Fibroblast of the aortic adventitia (primary cell): ENCODE data around the gene DDAH2. TPM values are rescaled to one million over a fixed set of nuclear protein-coding genes. Genes with fewer than 3 reads are reported as not detected.

Source experiments
- DNase-seq: peaks from one replicate; pipeline ENCODE4 v3.0.0-alpha.2; 2010; ENCODE audit warnings: low read depth
- H3K4me3 ChIP-seq: 2 replicates; pipeline ENCODE4 v1.5.1; 2011; ENCODE audit warnings: low read depth, mild to moderate bottlenecking, control low read depth, low read length, moderate library complexity
- small RNA-seq: library from RNA; depleted of rRNA; stranded (forward); fragments of <200 nt; gene quantifications from one replicate; pipeline ENCODE3, GENCODE V24; 2012
- total RNA-seq: library from RNA; depleted of rRNA; stranded (reverse); fragments of >200 nt; gene quantifications from 2 replicates; pipeline ENCODE4 v1.2.3, GENCODE V29; 2012; ENCODE audit warnings: low replicate concordance
- TF ChIP-seq, protein P1 (sequence below): IDR thresholded peaks from 2 replicates; pipeline ENCODE4 v1.5.1; 2011; ENCODE audit warnings: mild to moderate bottlenecking, low read length, control low read depth, inconsistent platforms; ENCODE audit not compliant: insufficient read depth

DDAH2 gene
- total RNA-seq, 1 donor: 70.5 TPM

DNA sequence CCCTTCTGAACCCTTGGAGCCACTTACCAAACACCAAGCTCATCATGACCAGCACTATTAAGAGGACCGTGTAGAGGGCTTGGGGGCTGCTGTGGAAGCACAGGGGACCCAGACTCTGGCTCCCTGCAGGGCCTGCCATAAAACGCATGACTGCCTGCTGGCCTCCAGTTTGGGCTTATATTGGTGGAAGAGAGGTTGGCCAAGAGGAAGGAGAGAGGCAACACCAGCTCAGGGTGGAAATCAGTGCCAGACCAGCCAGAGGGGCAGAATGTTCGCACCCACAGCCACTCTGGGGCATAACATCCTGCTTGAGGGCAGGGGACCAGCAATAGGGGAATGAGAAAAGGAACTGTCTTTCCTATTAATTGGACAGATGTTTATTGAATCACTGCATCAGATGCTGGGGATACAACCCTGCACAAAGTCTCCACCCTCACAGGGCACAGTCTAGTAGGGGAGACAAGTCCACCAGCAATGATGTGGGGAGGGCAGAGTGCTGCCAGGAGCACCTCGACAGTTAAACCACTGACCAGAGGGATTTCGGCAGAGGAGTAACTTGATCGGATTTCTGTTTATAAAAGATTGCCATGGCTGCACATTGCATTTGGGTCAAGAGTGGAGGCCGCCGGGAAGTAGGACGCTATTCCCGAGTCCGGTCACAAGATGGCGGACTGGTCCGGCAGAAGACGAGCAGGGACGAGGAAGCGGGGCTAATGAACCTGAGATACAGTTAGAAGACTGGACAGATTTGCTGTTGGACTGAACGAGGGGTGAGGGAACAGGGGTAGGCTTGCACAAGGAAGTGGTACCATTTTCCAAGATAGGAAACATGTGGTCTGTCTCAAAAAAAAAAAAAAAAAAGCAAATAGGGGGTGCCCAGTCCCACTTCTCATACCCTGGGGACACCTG lies 48.6 kb downstream of the DDAH2 start, which contains the start of gene LY6G5C:
Gene LY6G5C (minus strand): TSS at position 842 of the 909 bp plus-strand sequence. CDS start 694 bp downstream, at position 148.
- TF ChIP-seq, protein P1, sequence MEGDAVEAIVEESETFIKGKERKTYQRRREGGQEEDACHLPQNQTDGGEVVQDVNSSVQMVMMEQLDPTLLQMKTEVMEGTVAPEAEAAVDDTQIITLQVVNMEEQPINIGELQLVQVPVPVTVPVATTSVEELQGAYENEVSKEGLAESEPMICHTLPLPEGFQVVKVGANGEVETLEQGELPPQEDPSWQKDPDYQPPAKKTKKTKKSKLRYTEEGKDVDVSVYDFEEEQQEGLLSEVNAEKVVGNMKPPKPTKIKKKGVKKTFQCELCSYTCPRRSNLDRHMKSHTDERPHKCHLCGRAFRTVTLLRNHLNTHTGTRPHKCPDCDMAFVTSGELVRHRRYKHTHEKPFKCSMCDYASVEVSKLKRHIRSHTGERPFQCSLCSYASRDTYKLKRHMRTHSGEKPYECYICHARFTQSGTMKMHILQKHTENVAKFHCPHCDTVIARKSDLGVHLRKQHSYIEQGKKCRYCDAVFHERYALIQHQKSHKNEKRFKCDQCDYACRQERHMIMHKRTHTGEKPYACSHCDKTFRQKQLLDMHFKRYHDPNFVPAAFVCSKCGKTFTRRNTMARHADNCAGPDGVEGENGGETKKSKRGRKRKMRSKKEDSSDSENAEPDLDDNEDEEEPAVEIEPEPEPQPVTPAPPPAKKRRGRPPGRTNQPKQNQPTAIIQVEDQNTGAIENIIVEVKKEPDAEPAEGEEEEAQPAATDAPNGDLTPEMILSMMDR: peak; percentile 85
- H3K4me3 ChIP-seq: peak within 1 kb of the TSS; percentile 60
- peak; percentile 92 for DNase-seq

DNA sequence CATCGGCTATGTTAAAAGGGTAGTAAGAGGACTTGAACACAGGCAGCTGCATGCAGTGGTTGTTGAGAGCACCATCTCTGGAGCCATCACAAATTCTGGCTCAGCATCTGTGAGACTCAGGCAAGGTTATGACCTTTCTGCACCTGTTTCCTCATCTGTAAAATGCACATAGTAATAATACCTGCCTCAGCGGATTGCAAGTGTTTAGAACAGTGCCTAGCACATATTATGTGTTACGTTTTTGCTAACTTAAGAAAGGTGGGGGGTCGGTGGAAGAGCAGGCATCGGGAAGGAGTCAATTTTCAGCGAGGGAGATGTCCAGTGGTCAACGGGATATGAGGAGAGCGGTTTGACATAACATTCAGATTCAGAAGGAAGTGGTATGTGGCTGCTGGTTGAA lies 51.1 kb downstream of the DDAH2 start:
- no peak overlapping the region for H3K4me3 ChIP-seq
- no peak for DNase-seq
- TF ChIP-seq, protein P1: no peak

Small RNAs within 50 kb of the gene (small RNA-seq; reads per million reads assigned to genes)
- gene LY6G6D: not detected
- not detected for gene MIR4646
- not detected for gene MSH5-SAPCD1
- gene RF00019: not detected
- gene RNU6-850P: not detected
- gene SAPCD1: not detected

Other genes with a start within 250 kb of the DDAH2 start
- 3.4 and 16.6 TPM in 2 replicates for gene MICB, start 231.2 kb downstream of the DDAH2 start, total RNA-seq
- gene MCCD1, start 200.3 kb downstream of the DDAH2 start, total RNA-seq: not detected in 2 replicates
- gene DDX39B, start 187.3 kb downstream of the DDAH2 start, total RNA-seq: 197 and 290 TPM in 2 replicates
- gene ATP6V1G2, start 182.7 kb downstream of the DDAH2 start, total RNA-seq: 3.8 and 6.7 TPM in 2 replicates
- gene NFKBIL1, start 181.7 kb downstream of the DDAH2 start, total RNA-seq: 20.0 and 48.7 TPM in 2 replicates
- not detected in 2 replicates for gene LTA, start 157.0 kb downstream of the DDAH2 start, total RNA-seq
- not detected in 2 replicates for gene TNF, start 153.7 kb downstream of the DDAH2 start, total RNA-seq
- not detected in 2 replicates for gene LTB, start 146.9 kb downstream of the DDAH2 start, total RNA-seq
- gene LST1, start 143.0 kb downstream of the DDAH2 start, total RNA-seq: not detected in 2 replicates
- not detected in 2 replicates for gene NCR3, start 136.3 kb downstream of the DDAH2 start, total RNA-seq
- not detected in 2 replicates for gene AIF1, start 114.1 kb downstream of the DDAH2 start, total RNA-seq
- gene PRRC2A, start 108.6 kb downstream of the DDAH2 start, total RNA-seq: 24.0 and 68.0 TPM in 2 replicates
- gene BAG6, start 76.6 kb downstream of the DDAH2 start, total RNA-seq: 109 and 161 TPM in 2 replicates
- 2.0 TPM in 1 of 2 replicates, not detected in the other for gene APOM, start 73.4 kb downstream of the DDAH2 start, total RNA-seq
- 18.4 and 26.3 TPM in 2 replicates for gene C6orf47, start 68.5 kb downstream of the DDAH2 start, total RNA-seq
- gene GPANK1, start 64.3 kb downstream of the DDAH2 start, total RNA-seq: 19.9 and 69.8 TPM in 2 replicates
- gene CSNK2B, start 63.2 kb downstream of the DDAH2 start, total RNA-seq: 134 and 214 TPM in 2 replicates
- 2.8 and 4.5 TPM in 2 replicates for gene LY6G5B, start 59.3 kb downstream of the DDAH2 start, total RNA-seq
- 1.1 TPM in 1 of 2 replicates, not detected in the other for gene LY6G5C, start 48.2 kb downstream of the DDAH2 start, total RNA-seq
- 23.5 and 27.1 TPM in 2 replicates for gene ABHD16A, start 26.0 kb downstream of the DDAH2 start, total RNA-seq
- gene LY6G6F, start 22.4 kb downstream of the DDAH2 start, total RNA-seq: not detected in 2 replicates
- not detected in 2 replicates for gene LY6G6D, start 14.0 kb downstream of the DDAH2 start, total RNA-seq
- gene LY6G6C, start 7.6 kb downstream of the DDAH2 start, total RNA-seq: not detected in 2 replicates
- gene MPIG6B, start 5.9 kb downstream of the DDAH2 start, total RNA-seq: not detected in 2 replicates
- gene CLIC1, start 7.2 kb upstream of the DDAH2 start, total RNA-seq: 174 and 576 TPM in 2 replicates
- 3.1 and 23.0 TPM in 2 replicates for gene MSH5, start 10.7 kb upstream of the DDAH2 start, total RNA-seq
- 0.90 and 6.2 TPM in 2 replicates for gene SAPCD1, start 33.4 kb upstream of the DDAH2 start, total RNA-seq
- gene VWA7, start 48.0 kb upstream of the DDAH2 start, total RNA-seq: 0.36 and 0.90 TPM in 2 replicates
- 19.6 and 68.8 TPM in 2 replicates for gene VARS1, start 66.5 kb upstream of the DDAH2 start, total RNA-seq
- gene LSM2, start 77.7 kb upstream of the DDAH2 start, total RNA-seq: 49.5 and 88.3 TPM in 2 replicates
- gene HSPA1L, start 86.0 kb upstream of the DDAH2 start, total RNA-seq: 1.4 and 2.4 TPM in 2 replicates
- gene HSPA1A, start 86.2 kb upstream of the DDAH2 start, total RNA-seq: 52.8 and 76.9 TPM in 2 replicates
- gene HSPA1B, start 98.4 kb upstream of the DDAH2 start, total RNA-seq: 62.0 and 112 TPM in 2 replicates
- 35.8 and 48.2 TPM in 2 replicates for gene NEU1, start 133.5 kb upstream of the DDAH2 start, total RNA-seq
- 0.27 TPM in 1 of 2 replicates, not detected in the other for gene SLC44A4, start 149.7 kb upstream of the DDAH2 start, total RNA-seq
- 37.9 and 62.0 TPM in 2 replicates for gene EHMT2, start 168.4 kb upstream of the DDAH2 start, total RNA-seq
- 3.3 and 3.8 TPM in 2 replicates for gene ZBTB12, start 172.8 kb upstream of the DDAH2 start, total RNA-seq
- gene C2, start 198.4 kb upstream of the DDAH2 start, total RNA-seq: 4.4 and 48.2 TPM in 2 replicates
- 32.9 and 39.1 TPM in 2 replicates for gene CFB, start 216.8 kb upstream of the DDAH2 start, total RNA-seq
- gene NELFE, start 229.7 kb upstream of the DDAH2 start, total RNA-seq: 36.6 and 109 TPM in 2 replicates
- 30.7 and 42.8 TPM in 2 replicates for gene SKIC2, start 229.9 kb upstream of the DDAH2 start, total RNA-seq
- gene DXO, start 242.8 kb upstream of the DDAH2 start, total RNA-seq: 15.9 and 28.8 TPM in 2 replicates